Natural killer cell (primary cell): ENCODE measurements around the gene BAHCC1. TPM values are rescaled to one million over a fixed set of nuclear protein-coding genes. Genes with fewer than 3 reads are reported as not detected.

Source experiments
- ATAC-seq, 3 donors: fragments of 150-1000 bp in 2 of 3; fragments of 200-7000 bp in 1 of 3; cut with Tn5 transposase; 1 replicate in 1 of 3; 2 replicates in 2 of 3; pipeline ENCODE4 v1.10.0; 2021; ENCODE audit warnings: mild to moderate bottlenecking in 2 of 3, moderate library complexity in 2 of 3
- DNase-seq, 2 donors: peaks; one replicate each; pipeline versions ENCODE4 v3.0.0 to v3.0.0-alpha.2; 2013 to 2021; ENCODE audit warnings: mixed read lengths in 1 of 2
- H3K27ac ChIP-seq: one replicate; pipeline ENCODE4 v1.5.1; 2013; ENCODE audit warnings: mild to moderate bottlenecking, low read length
- H3K27me3 ChIP-seq: one replicate; pipeline ENCODE4 v1.6.1; 2013; ENCODE audit warnings: low read length; ENCODE audit not compliant: control insufficient read depth, insufficient read depth
- H3K36me3 ChIP-seq: one replicate; pipeline ENCODE4 v1.6.1; 2013; ENCODE audit warnings: low read length; ENCODE audit not compliant: control insufficient read depth, insufficient read depth
- H3K4me1 ChIP-seq: one replicate; pipeline ENCODE4 v1.6.1; 2013; ENCODE audit warnings: low read length; ENCODE audit not compliant: control insufficient read depth, insufficient read depth
- H3K4me3 ChIP-seq: one replicate; pipeline ENCODE4 v1.5.1; 2013; ENCODE audit warnings: low read length
- H3K9me3 ChIP-seq: one replicate; pipeline ENCODE4 v1.6.1; 2013; ENCODE audit warnings: low read length; ENCODE audit not compliant: control insufficient read depth, insufficient read depth
- H3K27ac Mint-ChIP-seq, 2 donors: one replicate each; pipeline ENCODE4 v1.8.0; 2022; ENCODE audit warnings: mild to moderate bottlenecking in 2 of 2, mixed read lengths in 2 of 2, moderate library complexity in 1 of 2
- H3K27me3 Mint-ChIP-seq, 2 donors: one replicate each; pipeline ENCODE4 v1.8.0; 2022; ENCODE audit warnings: low read depth in 2 of 2, mixed read lengths in 2 of 2
- H3K36me3 Mint-ChIP-seq: one replicate; pipeline ENCODE4 v1.8.0; 2022; ENCODE audit warnings: mixed read lengths
- H3K4me1 Mint-ChIP-seq, 2 donors: one replicate each; pipeline ENCODE4 v1.8.0; 2022; ENCODE audit warnings: mixed read lengths in 2 of 2
- H3K4me3 Mint-ChIP-seq: one replicate; pipeline ENCODE4 v1.8.0; 2022; ENCODE audit warnings: mild to moderate bottlenecking, moderate library complexity, mixed read lengths
- H3K9me3 Mint-ChIP-seq, 2 donors: one replicate each; pipeline ENCODE4 v1.8.0; 2022; ENCODE audit warnings: mixed read lengths in 2 of 2
- CTCF ChIP-seq: fragments of 200-600 bp; IDR thresholded peaks from one replicate; pipeline ENCODE4 v1.8.0; 2022; ENCODE audit warnings: antibody characterized with exemption
- WGBS: methylation state at CpG from one replicate; pipeline ENCODE4 v1.1.7; 2013; ENCODE audit warnings: missing lambda C conversion rate; ENCODE audit not compliant: insufficient coverage; 5-methylcytosine and 5-hydroxymethylcytosine counted together
- intact Hi-C: fragments of 100-400 bp; cut with micrococcal nuclease; formaldehyde crosslinking; loops from one replicate; pipeline ENCODE4 v1.14.2; 2022
- total RNA-seq, 4 donors: library from RNA; stranded (reverse); fragments of 120-200 nt in 1 of 4; gene quantifications; one replicate each; pipeline versions ENCODE4 v1.2.3 to v1.2.4, GENCODE V29; 2013 to 2022

The BAHCC1 gene
- total RNA-seq, 3 donors from 2014 or later (not counting 1 experiment from before 2014, with no cell fraction given): 2.9 to 17.3 (median 5.7) TPM

GRCh38 chr17:81417879-81418709 is 22.8 kb downstream of the BAHCC1 start:
- no peak for TF ChIP-seq CTCF
- DNase-seq (no peak), ATAC-seq (no peak)
- Histone ChIP-seq H3K9me3 (no peaks in the 10 kb centered on the region), H3K27me3 (peaks cover 22% of the 10 kb centered on the region), H3K36me3 (no peaks in the 10 kb centered on the region), H3K4me1 (peaks cover 26% of the 10 kb centered on the region), H3K4me3 (no peak overlapping the region), H3K27ac (no peak overlapping the region)
- Mint-ChIP-seq H3K4me1 (peaks cover under 1 to 11% of the 10 kb centered on the region in 2 donors), H3K4me3 (no peak overlapping the region), H3K27ac (no peak overlapping the region), H3K36me3 (no peaks in the 10 kb centered on the region), H3K27me3 (peaks cover 0 to 10% of the 10 kb centered on the region in 2 donors), H3K9me3 (no peaks in the 10 kb centered on the region)
- WGBS: 89% methylated on average over 23 of the region's 23 CpGs
- intact Hi-C loops: no loop called here

GRCh38 chr17:81418710-81419318 is 23.6 kb downstream of the BAHCC1 start:
- Mint-ChIP-seq H3K9me3 (no peaks in the 10 kb centered on the region), H3K27me3 (peaks cover 0 to 10% of the 10 kb centered on the region in 2 donors), H3K4me3 (no peak overlapping the region), H3K4me1 (peaks cover 0 to 4% of the 10 kb centered on the region in 2 donors), H3K27ac (no peak overlapping the region), H3K36me3 (no peaks in the 10 kb centered on the region)
- no peak for TF ChIP-seq CTCF
- no peak overlapping the region for H3K27ac ChIP-seq
- peaks cover 25% of the 10 kb centered on the region for H3K4me1 ChIP-seq
- H3K9me3 ChIP-seq: no peaks in the 10 kb centered on the region
- no peak for ATAC-seq
- H3K27me3 ChIP-seq: peaks cover 15% of the 10 kb centered on the region
- intact Hi-C loops: no loop called here
- WGBS: 84% methylated on average over 14 of the region's 14 CpGs
- no peak overlapping the region for H3K4me3 ChIP-seq
- H3K36me3 ChIP-seq: no peaks in the 10 kb centered on the region
- DNase-seq: no peak

- Mint-ChIP-seq H3K9me3 (no peaks in the 10 kb centered on the region), H3K4me1 (no peaks in the 10 kb centered on the region), H3K4me3 (no peak overlapping the region), H3K27me3 (peaks cover 0 to 10% of the 10 kb centered on the region in 2 donors), H3K27ac (no peak overlapping the region), H3K36me3 (no peaks in the 10 kb centered on the region)
- no peak overlapping the region for H3K4me3 ChIP-seq
- DNase-seq: no peak
- intact Hi-C loops: no loop called here
- no peaks in the 10 kb centered on the region for H3K36me3 ChIP-seq
- 74% methylated on average over 31 of the region's 32 CpGs for WGBS
- H3K27me3 ChIP-seq: peaks cover 13% of the 10 kb centered on the region
- no peak overlapping the region for H3K27ac ChIP-seq
- ATAC-seq: no peak
- H3K9me3 ChIP-seq: no peaks in the 10 kb centered on the region
- no peak for TF ChIP-seq CTCF
- H3K4me1 ChIP-seq: peaks cover 27% of the 10 kb centered on the region
Observed at GRCh38 chr17:81419319-81419885, 24.1 kb downstream of the BAHCC1 start.
